ENCODE data around the gene PWWP2B. TPM values are rescaled to one million over a fixed set of nuclear protein-coding genes. Genes with fewer than 3 reads are reported as not detected.
"Not testable (repeated sequence)": the region's sequence is repeated elsewhere in the genome, so short reads cannot be mapped to it uniquely, and the experiment has no call there.

The PWWP2B gene
- total and polyA plus RNA-seq, 2 donors (not counting 3 experiments of a cell fraction or from before 2014, with no cell fraction given) = 4.6 to 11.8 TPM

DNA sequence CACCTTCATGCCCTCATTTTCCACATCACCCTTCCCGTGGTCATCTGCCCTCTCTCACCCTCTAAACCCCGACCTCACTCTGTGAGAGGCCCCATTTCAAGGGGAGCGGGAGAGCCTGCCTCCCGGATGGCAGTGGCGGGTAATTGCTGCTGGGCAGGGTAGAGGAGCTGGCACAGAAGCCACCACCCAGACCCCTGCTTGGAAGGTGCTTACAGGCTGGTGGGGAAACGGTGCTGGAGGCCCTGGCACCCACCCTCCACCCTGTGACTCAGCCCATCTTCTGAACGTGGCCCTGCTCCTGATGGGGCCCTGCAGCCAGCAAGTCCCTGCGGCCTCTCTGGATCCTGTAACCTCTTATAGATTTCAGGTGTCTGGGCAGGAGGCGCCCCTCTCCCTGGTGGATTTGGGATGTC lies 10.6 kb upstream of the PWWP2B start:
- Histone ChIP-seq H3K27me3 (ENCODE audit: control insufficient read depth in 2 of 2, insufficient read depth in 2 of 2, low read length in 2 of 2) (peaks cover 0 to 2% of the 10 kb centered on the region in 2 experiments), H3K36me3 (ENCODE audit: control insufficient read depth in 2 of 2, extremely low read depth in 1 of 2, insufficient read depth in 2 of 2, low read length in 2 of 2) (no peaks in the 10 kb centered on the region), H3K4me1 (ENCODE audit: control insufficient read depth, extremely low read depth, insufficient read depth, low read length) (no peaks in the 10 kb centered on the region), H3K9ac (replicated peaks; ENCODE audit: extremely low read depth, insufficient read depth, low read length) (no peak overlapping the region), H3K4me3 (replicated peaks in 1 of 3; ENCODE audit: insufficient read depth in 1 of 3, low read depth in 1 of 3, low read length in 3 of 3) (no peak overlapping the region), H3K79me2 (ENCODE audit: control insufficient read depth, insufficient read depth, low read length) (no peaks in the 10 kb centered on the region), H4K20me1 (replicated peaks; ENCODE audit: control insufficient read depth, extremely low read depth, insufficient read depth, low read length) (no peaks in the 10 kb centered on the region), H3K9me3 (replicated peaks; ENCODE audit: control insufficient read depth, insufficient read depth, low read length) (no peaks in the 10 kb centered on the region), H2AFZ (ENCODE audit: low read depth, low read length) (no peak overlapping the region), H3K4me2 (ENCODE audit: insufficient read depth, low read length) (no peak overlapping the region), H3K9me1 (replicated peaks; ENCODE audit: control insufficient read depth, extremely low read depth, insufficient read depth, low read length) (no peaks in the 10 kb centered on the region), H3K27ac (ENCODE audit: insufficient read depth, low read depth, low read length) (no peak overlapping the region)
- POLR2A ChIA-PET = no interaction called here
- intact Hi-C loops (cut with micrococcal nuclease) = loop anchor here (5.0 kb wide), 1 partner anchor 251 kb away; no protein-coding TSS in a partner anchor
- TF ChIP-seq EZH2 (IDR thresholded peaks at IDR 0.05; ENCODE audit: borderline replicate concordance, low read depth, low read length, severe bottlenecking) = no peak
- no peak for TF ChIP-seq POLR2AphosphoS5 (IDR thresholded peaks at IDR 0.05; ENCODE audit: insufficient read depth, low read depth, low read length)
- TF ChIP-seq FOS (IDR thresholded peaks at IDR 0.05; ENCODE audit: borderline replicate concordance, insufficient read depth, low read length) = no peak
- TF ChIP-seq GATA2 (IDR thresholded peaks at IDR 0.05; ENCODE audit: insufficient read depth, insufficient read length, low read depth, low read length) = no peak
- TF ChIP-seq, protein P1, sequence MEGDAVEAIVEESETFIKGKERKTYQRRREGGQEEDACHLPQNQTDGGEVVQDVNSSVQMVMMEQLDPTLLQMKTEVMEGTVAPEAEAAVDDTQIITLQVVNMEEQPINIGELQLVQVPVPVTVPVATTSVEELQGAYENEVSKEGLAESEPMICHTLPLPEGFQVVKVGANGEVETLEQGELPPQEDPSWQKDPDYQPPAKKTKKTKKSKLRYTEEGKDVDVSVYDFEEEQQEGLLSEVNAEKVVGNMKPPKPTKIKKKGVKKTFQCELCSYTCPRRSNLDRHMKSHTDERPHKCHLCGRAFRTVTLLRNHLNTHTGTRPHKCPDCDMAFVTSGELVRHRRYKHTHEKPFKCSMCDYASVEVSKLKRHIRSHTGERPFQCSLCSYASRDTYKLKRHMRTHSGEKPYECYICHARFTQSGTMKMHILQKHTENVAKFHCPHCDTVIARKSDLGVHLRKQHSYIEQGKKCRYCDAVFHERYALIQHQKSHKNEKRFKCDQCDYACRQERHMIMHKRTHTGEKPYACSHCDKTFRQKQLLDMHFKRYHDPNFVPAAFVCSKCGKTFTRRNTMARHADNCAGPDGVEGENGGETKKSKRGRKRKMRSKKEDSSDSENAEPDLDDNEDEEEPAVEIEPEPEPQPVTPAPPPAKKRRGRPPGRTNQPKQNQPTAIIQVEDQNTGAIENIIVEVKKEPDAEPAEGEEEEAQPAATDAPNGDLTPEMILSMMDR (IDR thresholded peaks at IDR 0.05; ENCODE audit: extremely low read depth in 1 of 2, insufficient read depth in 1 of 2, low read depth in 1 of 2, low read length in 2 of 2) = no peak
- no peak for TF ChIP-seq POLR2A (IDR thresholded peaks at IDR 0.05; ENCODE audit: low read depth, low read length)
- no peak for TF ChIP-seq JUN (IDR thresholded peaks at IDR 0.05; ENCODE audit: borderline replicate concordance, insufficient read depth, insufficient read length, low read depth)
- TF ChIP-seq MYC (IDR thresholded peaks at IDR 0.05; ENCODE audit: low read depth, low read length) = no peak
- TF ChIP-seq, protein P2, sequence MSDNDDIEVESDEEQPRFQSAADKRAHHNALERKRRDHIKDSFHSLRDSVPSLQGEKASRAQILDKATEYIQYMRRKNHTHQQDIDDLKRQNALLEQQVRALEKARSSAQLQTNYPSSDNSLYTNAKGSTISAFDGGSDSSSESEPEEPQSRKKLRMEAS (IDR thresholded peaks at IDR 0.05; ENCODE audit: insufficient read depth, insufficient read length) = no peak
- BruUV-seq (replicated peaks) = no TSS peak
- FAIRE-seq = no peak
- dilution Hi-C loops (cut with MboI; ENCODE audit: extremely low pct_ligation_motif_present, low sequenced_read_pairs) = no loop called here
- no peak for DNase-seq (ENCODE audit: low read depth, low spot score)
- CTCF ChIA-PET = no interaction called here

DNA sequence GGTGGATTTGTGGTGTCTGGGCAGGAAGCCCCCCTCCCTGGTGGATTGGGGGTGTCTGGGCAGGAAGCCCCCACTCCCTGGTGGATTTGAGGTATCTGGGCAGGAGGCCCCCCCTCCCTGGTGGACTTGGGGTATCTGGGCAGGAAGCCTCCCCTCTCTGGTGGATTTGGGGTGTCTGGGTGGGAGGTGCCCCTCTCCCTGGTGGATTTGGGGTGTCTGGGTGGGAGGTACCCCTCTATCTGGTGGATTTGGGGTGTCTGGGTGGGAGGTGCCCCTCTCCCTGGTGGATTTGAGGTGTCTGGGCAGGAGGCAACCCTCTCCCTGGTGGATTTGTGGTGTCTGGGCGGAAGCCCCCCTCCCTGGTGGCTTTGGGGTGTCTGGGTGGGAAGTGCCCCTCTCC lies 10.1 kb upstream of the PWWP2B start:
- H3K9me3 ChIP-seq (replicated peaks; ENCODE audit: control insufficient read depth, insufficient read depth, low read length); POLR2A ChIA-PET; H3K9ac ChIP-seq (replicated peaks; ENCODE audit: extremely low read depth, insufficient read depth, low read length); H3K4me2 ChIP-seq (ENCODE audit: insufficient read depth, low read length); BruUV-seq (replicated peaks); H3K9me1 ChIP-seq (replicated peaks; ENCODE audit: control insufficient read depth, extremely low read depth, insufficient read depth, low read length); H3K27ac ChIP-seq (ENCODE audit: insufficient read depth, low read depth, low read length); H3K79me2 ChIP-seq (ENCODE audit: control insufficient read depth, insufficient read depth, low read length); dilution Hi-C loops (cut with MboI; ENCODE audit: extremely low pct_ligation_motif_present, low sequenced_read_pairs); H3K4me3 ChIP-seq (replicated peaks in 1 of 3; ENCODE audit: insufficient read depth in 1 of 3, low read depth in 1 of 3, low read length in 3 of 3); H3K4me1 ChIP-seq (ENCODE audit: control insufficient read depth, extremely low read depth, insufficient read depth, low read length); DNase-seq (ENCODE audit: low read depth, low spot score); FAIRE-seq; H3K27me3 ChIP-seq (ENCODE audit: control insufficient read depth in 2 of 2, insufficient read depth in 2 of 2, low read length in 2 of 2); H4K20me1 ChIP-seq (replicated peaks; ENCODE audit: control insufficient read depth, extremely low read depth, insufficient read depth, low read length); H3K36me3 ChIP-seq (ENCODE audit: control insufficient read depth in 2 of 2, extremely low read depth in 1 of 2, insufficient read depth in 2 of 2, low read length in 2 of 2); H2AFZ ChIP-seq (ENCODE audit: low read depth, low read length): not testable (repeated sequence)
- intact Hi-C loops (cut with micrococcal nuclease) = loop anchor here (5.0 kb wide), 1 partner anchor 250 kb away; no protein-coding TSS in a partner anchor
- CTCF ChIA-PET = interaction anchor here (0.7 kb wide), 1 partner anchor 68 kb away, joined by 3 read pairs; no protein-coding TSS in a partner anchor
